Measurements from ENCODE around the gene DDX10.
A peak's percentile ranks its signal among the peaks of the same experiment; 100 is the strongest.
"Not testable (repeated sequence)": the region's sequence is repeated elsewhere in the genome, so short reads cannot be mapped to it uniquely, and the experiment has no call there.

The DDX10 gene

GRCh38 chr11:108635106-108635505 is 29.8 kb upstream of the DDX10 start:
- no peaks in the 10 kb centered on the region for H3K9me3 ChIP-seq (ENCODE audit: control insufficient read depth, low read length)
- H3K27me3 ChIP-seq (replicated peaks; ENCODE audit: control insufficient read depth, insufficient read depth, low read length) = no peaks in the 10 kb centered on the region
- H3K9ac ChIP-seq (ENCODE audit: low read length) = no peak overlapping the region
- H3K36me3 ChIP-seq (ENCODE audit: control insufficient read depth, insufficient read depth, low read length, severe bottlenecking) = no peaks in the 10 kb centered on the region
- peak; percentile 7 for DNase-seq (ENCODE audit: low read depth)
- H3K4me1 ChIP-seq (ENCODE audit: control insufficient read depth, insufficient read depth, low read length) = no peaks in the 10 kb centered on the region
- H3K4me3 ChIP-seq (ENCODE audit: low read length) = no peak overlapping the region

- H3K4me1 ChIP-seq (ENCODE audit: control insufficient read depth, insufficient read depth, low read length) = no peaks in the 10 kb centered on the region
- no peak for DNase-seq (ENCODE audit: low read depth)
- H3K9me3 ChIP-seq (ENCODE audit: control insufficient read depth, low read length) = no peaks in the 10 kb centered on the region
- H3K9ac ChIP-seq (ENCODE audit: low read length) = no peak overlapping the region
- H3K4me3 ChIP-seq (ENCODE audit: low read length) = no peak overlapping the region
- no peaks in the 10 kb centered on the region for H3K27me3 ChIP-seq (replicated peaks; ENCODE audit: control insufficient read depth, insufficient read depth, low read length)
- no peaks in the 10 kb centered on the region for H3K36me3 ChIP-seq (ENCODE audit: control insufficient read depth, insufficient read depth, low read length, severe bottlenecking)
These were observed 28.6 kb upstream of the DDX10 start for GRCh38 chr11:108636222-108636621.

DNA sequence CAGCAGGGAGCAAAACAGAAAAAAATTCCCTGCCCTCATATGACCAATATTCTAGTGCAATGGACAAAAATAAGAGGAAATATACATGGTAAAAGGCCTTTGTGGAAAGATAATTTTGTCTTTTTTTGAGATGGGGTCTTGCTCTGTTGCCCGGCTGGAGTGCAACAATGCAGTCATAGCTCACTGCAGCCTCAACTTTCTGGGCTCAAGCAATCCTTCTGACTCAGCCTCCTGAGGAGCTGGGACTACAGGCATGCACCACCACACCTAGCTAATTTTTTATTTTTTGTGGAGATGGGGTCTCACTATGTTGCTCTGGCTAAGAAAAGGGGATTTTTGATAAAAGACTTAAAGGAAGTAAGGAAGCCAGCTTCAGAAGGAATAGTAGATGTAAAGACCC is 25.7 kb upstream of the DDX10 start:
- H3K9ac ChIP-seq (ENCODE audit: low read length) = no peak overlapping the region
- H3K9me3 ChIP-seq (ENCODE audit: control insufficient read depth, low read length) = no peaks in the 10 kb centered on the region
- H3K4me1 ChIP-seq (ENCODE audit: control insufficient read depth, insufficient read depth, low read length) = no peaks in the 10 kb centered on the region
- no peak for DNase-seq (ENCODE audit: low read depth)
- no peaks in the 10 kb centered on the region for H3K27me3 ChIP-seq (replicated peaks; ENCODE audit: control insufficient read depth, insufficient read depth, low read length)
- H3K4me3 ChIP-seq (ENCODE audit: low read length) = no peak overlapping the region
- H3K36me3 ChIP-seq (ENCODE audit: control insufficient read depth, insufficient read depth, low read length, severe bottlenecking) = no peaks in the 10 kb centered on the region

GRCh38 chr11:108641752-108642151 is 23.1 kb upstream of the DDX10 start:
- H3K4me1 ChIP-seq (ENCODE audit: control insufficient read depth, insufficient read depth, low read length); H3K9me3 ChIP-seq (ENCODE audit: control insufficient read depth, low read length); DNase-seq (ENCODE audit: low read depth); H3K9ac ChIP-seq (ENCODE audit: low read length); H3K4me3 ChIP-seq (ENCODE audit: low read length); H3K27me3 ChIP-seq (replicated peaks; ENCODE audit: control insufficient read depth, insufficient read depth, low read length); H3K36me3 ChIP-seq (ENCODE audit: control insufficient read depth, insufficient read depth, low read length, severe bottlenecking): not testable (repeated sequence)

DNA sequence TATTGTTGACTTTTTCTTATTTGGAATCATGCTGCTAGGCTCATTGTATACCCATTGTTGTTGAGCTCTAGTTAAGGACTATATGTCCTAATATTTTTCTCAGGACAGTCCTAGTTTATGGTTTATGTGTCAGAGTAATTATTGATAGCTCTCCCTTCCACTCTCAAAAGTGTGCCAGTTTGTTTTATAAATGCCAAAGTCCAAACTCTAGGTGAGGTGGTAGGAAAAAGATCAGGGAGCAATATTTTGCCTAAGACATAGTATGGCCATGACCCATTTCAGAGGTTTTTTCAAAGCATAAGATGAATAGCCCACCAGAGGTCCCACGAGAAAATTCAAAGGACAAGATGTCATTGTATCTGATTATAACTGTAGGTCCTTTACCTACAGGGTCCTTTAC is 20.9 kb upstream of the DDX10 start:
- no peak overlapping the region for H3K9ac ChIP-seq (ENCODE audit: low read length)
- H3K9me3 ChIP-seq (ENCODE audit: control insufficient read depth, low read length) = no peaks in the 10 kb centered on the region
- no peaks in the 10 kb centered on the region for H3K27me3 ChIP-seq (replicated peaks; ENCODE audit: control insufficient read depth, insufficient read depth, low read length)
- peaks cover 19% of the 10 kb centered on the region for H3K4me1 ChIP-seq (ENCODE audit: control insufficient read depth, insufficient read depth, low read length)
- H3K4me3 ChIP-seq (ENCODE audit: low read length) = no peak overlapping the region
- H3K36me3 ChIP-seq (ENCODE audit: control insufficient read depth, insufficient read depth, low read length, severe bottlenecking) = no peaks in the 10 kb centered on the region
- no peak for DNase-seq (ENCODE audit: low read depth)

- H3K36me3 ChIP-seq (ENCODE audit: control insufficient read depth, insufficient read depth, low read length, severe bottlenecking) = no peaks in the 10 kb centered on the region
- DNase-seq (ENCODE audit: low read depth) = no peak
These were observed 18.9 kb upstream of the DDX10 start for GRCh38 chr11:108645970-108646369.

DNA sequence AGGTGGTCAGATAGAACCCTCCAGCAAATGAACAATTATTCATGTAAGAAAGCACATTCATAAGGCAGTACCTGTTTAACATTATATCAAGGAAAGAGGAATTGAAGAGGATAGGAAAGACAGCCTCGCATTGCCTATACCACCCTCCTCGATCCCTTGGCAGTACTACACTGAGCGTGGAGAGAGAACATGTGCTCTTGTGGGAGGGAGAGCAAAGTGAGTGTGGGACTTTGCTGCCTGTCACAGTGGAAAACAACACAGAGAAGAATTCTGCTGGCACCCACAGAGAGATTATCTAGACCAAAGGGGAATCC is 17.5 kb upstream of the DDX10 start:
- DNase-seq (ENCODE audit: low read depth) = no peak
- H3K27me3 ChIP-seq (replicated peaks; ENCODE audit: control insufficient read depth, insufficient read depth, low read length) = no peaks in the 10 kb centered on the region
- no peaks in the 10 kb centered on the region for H3K9me3 ChIP-seq (ENCODE audit: control insufficient read depth, low read length)

More at GRCh38 chr11:108645970-108646369, 18.9 kb upstream of the DDX10 start:
- Histone ChIP-seq H3K9me3 (ENCODE audit: control insufficient read depth, low read length) (no peaks in the 10 kb centered on the region), H3K27me3 (replicated peaks; ENCODE audit: control insufficient read depth, insufficient read depth, low read length) (no peaks in the 10 kb centered on the region), H3K9ac (ENCODE audit: low read length) (no peak overlapping the region), H3K4me3 (ENCODE audit: low read length) (no peak overlapping the region), H3K4me1 (ENCODE audit: control insufficient read depth, insufficient read depth, low read length) (peaks cover 19% of the 10 kb centered on the region)

GRCh38 chr11:108647701-108648527 is 17.0 kb upstream of the DDX10 start:
- Histone ChIP-seq H3K4me3 (ENCODE audit: low read length) (peak overlapping the region; percentile 17), H3K27me3 (replicated peaks; ENCODE audit: control insufficient read depth, insufficient read depth, low read length) (no peaks in the 10 kb centered on the region), H3K4me1 (ENCODE audit: control insufficient read depth, insufficient read depth, low read length) (peaks cover 19% of the 10 kb centered on the region), H3K36me3 (ENCODE audit: control insufficient read depth, insufficient read depth, low read length, severe bottlenecking) (no peaks in the 10 kb centered on the region), H3K9me3 (ENCODE audit: control insufficient read depth, low read length) (peaks cover 1% of the 10 kb centered on the region), H3K9ac (ENCODE audit: low read length) (peak overlapping the region; percentile 60)
- DNase-seq (ENCODE audit: low read depth) = peak; percentile 92

More for the DNA sequence above, 17.5 kb upstream of the DDX10 start:
- no peak overlapping the region for H3K4me3 ChIP-seq (ENCODE audit: low read length)
- H3K4me1 ChIP-seq (ENCODE audit: control insufficient read depth, insufficient read depth, low read length) = peaks cover 19% of the 10 kb centered on the region
- H3K9ac ChIP-seq (ENCODE audit: low read length) = peak overlapping the region; percentile 60
- no peaks in the 10 kb centered on the region for H3K36me3 ChIP-seq (ENCODE audit: control insufficient read depth, insufficient read depth, low read length, severe bottlenecking)

DNA sequence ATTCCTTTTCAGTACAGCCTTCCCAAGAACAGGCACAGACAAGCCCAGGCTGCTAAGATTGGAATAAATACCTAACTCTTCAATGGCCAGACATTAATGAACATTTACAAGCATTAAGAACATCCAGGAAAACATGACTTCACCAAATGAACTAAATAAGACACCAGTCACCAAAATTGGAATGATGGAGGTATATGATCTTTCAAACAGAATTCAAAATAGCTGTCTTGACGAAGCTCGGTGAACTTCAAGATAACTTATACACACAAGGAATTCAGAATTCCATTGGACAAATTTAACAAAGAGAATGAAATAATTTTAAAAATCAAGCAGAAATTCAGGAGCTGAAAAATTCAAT is 16.4 kb upstream of the DDX10 start:
- peaks cover 4% of the 10 kb centered on the region for H3K9me3 ChIP-seq (ENCODE audit: control insufficient read depth, low read length)
- peak overlapping the region; percentile 3 for H3K9ac ChIP-seq (ENCODE audit: low read length)
- H3K27me3 ChIP-seq (replicated peaks; ENCODE audit: control insufficient read depth, insufficient read depth, low read length) = no peaks in the 10 kb centered on the region
- H3K36me3 ChIP-seq (ENCODE audit: control insufficient read depth, insufficient read depth, low read length, severe bottlenecking) = no peaks in the 10 kb centered on the region
- no peak overlapping the region for H3K4me3 ChIP-seq (ENCODE audit: low read length)
- no peak for DNase-seq (ENCODE audit: low read depth)
- peaks cover 19% of the 10 kb centered on the region for H3K4me1 ChIP-seq (ENCODE audit: control insufficient read depth, insufficient read depth, low read length)

- not testable (repeated sequence) for H3K9me3 ChIP-seq (ENCODE audit: control insufficient read depth, low read length); H3K9ac ChIP-seq (ENCODE audit: low read length); DNase-seq (ENCODE audit: low read depth); H3K4me1 ChIP-seq (ENCODE audit: control insufficient read depth, insufficient read depth, low read length); H3K36me3 ChIP-seq (ENCODE audit: control insufficient read depth, insufficient read depth, low read length, severe bottlenecking); H3K27me3 ChIP-seq (replicated peaks; ENCODE audit: control insufficient read depth, insufficient read depth, low read length); H3K4me3 ChIP-seq (ENCODE audit: low read length)
These were observed 10.8 kb upstream of the DDX10 start for GRCh38 chr11:108654100-108654499.

DNA sequence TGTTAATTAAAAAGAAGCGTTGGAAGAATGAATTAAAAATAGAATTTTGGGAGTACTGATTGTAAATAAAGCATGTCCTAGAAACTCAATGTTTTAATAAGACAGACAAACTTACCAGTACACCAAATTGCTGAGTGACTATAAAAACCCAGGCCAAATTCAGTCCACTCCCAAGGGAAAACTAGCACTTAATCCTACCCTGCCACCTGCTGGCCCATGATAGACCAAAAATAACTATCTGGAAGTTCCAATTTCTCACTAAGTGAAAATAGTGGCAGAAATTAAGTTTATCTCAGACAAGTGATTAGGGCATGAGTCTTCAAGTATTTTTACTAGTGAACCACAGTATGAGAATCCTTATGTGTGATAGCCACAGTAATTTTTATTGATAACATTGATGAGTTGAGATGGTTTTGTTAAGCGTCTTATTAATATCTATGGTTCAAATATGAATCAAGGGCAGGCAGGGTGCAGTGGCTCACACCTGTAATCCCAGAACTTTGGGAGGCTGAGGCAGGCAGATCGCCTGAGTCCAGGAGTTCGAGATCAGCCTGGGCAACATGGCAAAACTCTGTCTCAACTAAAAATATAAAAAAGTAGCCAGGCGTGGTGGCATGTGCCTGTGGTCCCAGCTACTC is 9.8 kb upstream of the DDX10 start:
- Histone ChIP-seq H3K4me1 (ENCODE audit: control insufficient read depth, insufficient read depth, low read length) (no peaks in the 10 kb centered on the region), H3K4me3 (ENCODE audit: low read length) (no peak overlapping the region), H3K9ac (ENCODE audit: low read length) (no peak overlapping the region), H3K9me3 (ENCODE audit: control insufficient read depth, low read length) (peaks cover 4% of the 10 kb centered on the region), H3K36me3 (ENCODE audit: control insufficient read depth, insufficient read depth, low read length, severe bottlenecking) (no peaks in the 10 kb centered on the region), H3K27me3 (replicated peaks; ENCODE audit: control insufficient read depth, insufficient read depth, low read length) (no peaks in the 10 kb centered on the region)
- DNase-seq (ENCODE audit: low read depth) = peak; percentile 75

Measured in adipocyte (in vitro differentiated cells).